Stimulated activated memory B cell treated with anti-CD40 and anti-IgM and Interleukin-4, amounts not matched to agents 10 μg/mL and 1 μg/mL and 100 μg/mL, for 72 hours (primary cell): ENCODE data around the gene PCYT2.
A peak's percentile ranks its signal among the peaks of the same experiment; 100 is the strongest.

Experiments
- ATAC-seq: fragments of 150-1000 bp; cut with Tn5 transposase; 2 replicates; pipeline ENCODE4 v1.10.0; 2021
- H3K27ac Mint-ChIP-seq: one replicate; pipeline ENCODE4 v1.8.0; 2022; ENCODE audit warnings: mild to moderate bottlenecking, mixed read lengths
- H3K27me3 Mint-ChIP-seq: one replicate; pipeline ENCODE4 v1.8.0; 2022; ENCODE audit warnings: mixed read lengths
- H3K36me3 Mint-ChIP-seq: one replicate; pipeline ENCODE4 v1.8.0; 2022; ENCODE audit warnings: mixed read lengths
- H3K4me1 Mint-ChIP-seq: one replicate; pipeline ENCODE4 v1.8.0; 2022; ENCODE audit warnings: mixed read lengths
- H3K4me3 Mint-ChIP-seq: one replicate; pipeline ENCODE4 v1.8.0; 2022; ENCODE audit warnings: mild to moderate bottlenecking, moderate library complexity, mixed read lengths
- H3K9me3 Mint-ChIP-seq: one replicate; pipeline ENCODE4 v1.8.0; 2022; ENCODE audit warnings: mixed read lengths

The PCYT2 gene

GRCh38 chr17:81933178-81933699 lies 22.0 kb upstream of the PCYT2 start:
- Mint-ChIP-seq H3K4me3 (no peak overlapping the region), H3K4me1 (peaks cover 35% of the 10 kb centered on the region), H3K27me3 (peaks cover 54% of the 10 kb centered on the region), H3K9me3 (no peaks in the 10 kb centered on the region), H3K27ac (no peak overlapping the region), H3K36me3 (peaks cover 10% of the 10 kb centered on the region)
- ATAC-seq = no peak

DNA sequence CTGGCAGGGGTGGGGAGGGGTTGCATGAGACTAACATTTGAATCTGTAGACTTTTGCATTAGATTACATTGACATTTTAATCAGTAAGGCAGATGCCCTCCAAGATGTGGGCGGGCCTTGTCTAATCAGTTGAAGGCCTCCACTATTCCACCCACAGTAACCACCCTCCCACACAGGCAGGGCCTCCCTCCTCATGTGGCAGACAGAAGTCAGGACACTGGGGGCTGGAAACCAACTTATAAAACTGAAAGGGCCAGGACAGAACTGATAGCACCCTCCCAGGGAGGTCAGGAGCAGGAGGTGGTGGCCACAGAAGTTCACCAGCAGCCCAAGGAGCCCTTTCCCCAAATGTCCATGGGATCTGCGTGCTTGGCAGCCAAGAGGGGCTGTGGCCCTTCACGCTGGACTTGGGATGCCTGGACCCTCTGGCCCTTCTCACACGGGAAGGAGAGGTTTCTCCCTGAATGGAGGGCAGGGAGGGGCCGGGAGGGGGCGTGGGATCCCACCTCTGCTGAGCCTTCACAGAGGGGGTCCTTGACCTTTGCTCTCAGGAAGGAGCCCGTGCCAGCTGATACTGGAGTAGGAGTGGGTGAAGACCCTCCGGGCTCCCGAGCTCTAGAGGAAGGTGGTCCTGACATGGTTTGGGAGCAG lies 21.3 kb upstream of the PCYT2 start:
- Mint-ChIP-seq H3K27me3 (peaks cover 47% of the 10 kb centered on the region), H3K4me1 (peaks cover 29% of the 10 kb centered on the region), H3K36me3 (peaks cover 10% of the 10 kb centered on the region), H3K4me3 (no peak overlapping the region), H3K9me3 (no peaks in the 10 kb centered on the region), H3K27ac (no peak overlapping the region)
- no peak for ATAC-seq

- H3K27me3 Mint-ChIP-seq = peaks cover 46% of the 10 kb centered on the region
These were observed 20.5 kb upstream of the PCYT2 start for GRCh38 chr17:81931557-81932332.

GRCh38 chr17:81931189-81931556 lies 20.0 kb upstream of the PCYT2 start:
- no peaks in the 10 kb centered on the region for H3K9me3 Mint-ChIP-seq
- H3K4me3 Mint-ChIP-seq = no peak overlapping the region
- peaks cover 10% of the 10 kb centered on the region for H3K36me3 Mint-ChIP-seq
- no peak for ATAC-seq
- H3K27me3 Mint-ChIP-seq = peaks cover 46% of the 10 kb centered on the region
- H3K4me1 Mint-ChIP-seq = peaks cover 27% of the 10 kb centered on the region
- H3K27ac Mint-ChIP-seq = no peak overlapping the region

More at GRCh38 chr17:81931557-81932332, 20.5 kb upstream of the PCYT2 start:
- H3K36me3 Mint-ChIP-seq = peaks cover 10% of the 10 kb centered on the region
- H3K27ac Mint-ChIP-seq = no peak overlapping the region
- no peaks in the 10 kb centered on the region for H3K9me3 Mint-ChIP-seq
- H3K4me1 Mint-ChIP-seq = peaks cover 27% of the 10 kb centered on the region
- no peak for ATAC-seq
- no peak overlapping the region for H3K4me3 Mint-ChIP-seq

- Mint-ChIP-seq H3K27ac (no peak overlapping the region), H3K27me3 (peaks cover 46% of the 10 kb centered on the region), H3K4me3 (no peak overlapping the region), H3K4me1 (peaks cover 27% of the 10 kb centered on the region), H3K36me3 (peaks cover 10% of the 10 kb centered on the region), H3K9me3 (no peaks in the 10 kb centered on the region)
- ATAC-seq = no peak
These were observed 19.2 kb upstream of the PCYT2 start for GRCh38 chr17:81930142-81931125.

DNA sequence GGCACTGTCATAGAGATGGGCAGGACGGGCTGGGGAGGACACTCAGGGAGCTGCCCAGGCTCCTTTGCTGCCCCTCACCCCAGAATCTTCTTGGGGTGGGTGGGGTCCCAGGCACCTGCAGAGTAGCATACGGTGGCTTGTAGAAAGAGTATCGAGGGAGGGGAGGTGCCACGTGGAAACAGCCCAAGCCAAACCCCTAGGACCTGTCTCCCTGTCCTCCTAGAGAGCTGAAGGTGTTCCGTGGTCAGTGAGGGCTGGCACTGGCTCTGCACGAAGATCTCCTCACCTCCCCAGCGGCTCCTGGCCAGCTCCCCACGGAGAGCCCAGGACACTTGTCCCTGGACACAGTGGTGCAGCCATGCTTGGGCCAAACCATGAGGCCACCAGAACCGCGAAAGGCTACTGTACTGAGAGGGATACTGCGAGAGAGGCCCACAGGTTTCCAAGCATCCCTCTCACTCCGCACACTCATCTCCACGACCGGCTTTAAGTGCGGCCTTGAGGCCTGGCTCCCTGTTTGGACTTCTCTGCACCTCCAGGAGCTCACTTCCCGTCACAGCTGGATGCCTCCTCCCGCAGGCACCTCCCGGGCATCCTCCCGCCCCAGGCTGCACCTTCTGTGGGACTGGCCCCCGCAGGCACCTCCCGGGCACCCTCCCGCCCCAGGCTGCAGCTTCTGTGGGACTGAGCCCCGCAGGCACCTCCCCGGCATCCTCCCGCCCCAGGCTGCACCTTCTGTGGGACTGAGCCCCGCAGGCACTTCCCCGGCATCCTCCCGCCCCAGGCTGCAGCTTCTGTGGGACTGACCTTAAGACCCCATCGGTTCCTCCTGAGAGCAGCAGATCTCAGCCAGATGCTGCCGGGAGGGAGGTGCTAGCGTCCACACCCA lies 18.3 kb upstream of the PCYT2 start:
- no peaks in the 10 kb centered on the region for H3K9me3 Mint-ChIP-seq

GRCh38 chr17:81928544-81929252 lies 17.5 kb upstream of the PCYT2 start:
- Mint-ChIP-seq H3K9me3 (no peaks in the 10 kb centered on the region), H3K36me3 (peaks cover 2% of the 10 kb centered on the region), H3K27ac (no peak overlapping the region), H3K4me3 (peak overlapping the region; percentile 38), H3K27me3 (peaks cover 46% of the 10 kb centered on the region), H3K4me1 (peaks cover 36% of the 10 kb centered on the region)
- no peak for ATAC-seq

More for the DNA sequence above, 18.3 kb upstream of the PCYT2 start:
- H3K27me3 Mint-ChIP-seq = peaks cover 46% of the 10 kb centered on the region
- H3K4me3 Mint-ChIP-seq = peak overlapping the region; percentile 38
- H3K27ac Mint-ChIP-seq = no peak overlapping the region
- H3K4me1 Mint-ChIP-seq = peaks cover 29% of the 10 kb centered on the region
- peaks cover 6% of the 10 kb centered on the region for H3K36me3 Mint-ChIP-seq
- no peak for ATAC-seq

DNA sequence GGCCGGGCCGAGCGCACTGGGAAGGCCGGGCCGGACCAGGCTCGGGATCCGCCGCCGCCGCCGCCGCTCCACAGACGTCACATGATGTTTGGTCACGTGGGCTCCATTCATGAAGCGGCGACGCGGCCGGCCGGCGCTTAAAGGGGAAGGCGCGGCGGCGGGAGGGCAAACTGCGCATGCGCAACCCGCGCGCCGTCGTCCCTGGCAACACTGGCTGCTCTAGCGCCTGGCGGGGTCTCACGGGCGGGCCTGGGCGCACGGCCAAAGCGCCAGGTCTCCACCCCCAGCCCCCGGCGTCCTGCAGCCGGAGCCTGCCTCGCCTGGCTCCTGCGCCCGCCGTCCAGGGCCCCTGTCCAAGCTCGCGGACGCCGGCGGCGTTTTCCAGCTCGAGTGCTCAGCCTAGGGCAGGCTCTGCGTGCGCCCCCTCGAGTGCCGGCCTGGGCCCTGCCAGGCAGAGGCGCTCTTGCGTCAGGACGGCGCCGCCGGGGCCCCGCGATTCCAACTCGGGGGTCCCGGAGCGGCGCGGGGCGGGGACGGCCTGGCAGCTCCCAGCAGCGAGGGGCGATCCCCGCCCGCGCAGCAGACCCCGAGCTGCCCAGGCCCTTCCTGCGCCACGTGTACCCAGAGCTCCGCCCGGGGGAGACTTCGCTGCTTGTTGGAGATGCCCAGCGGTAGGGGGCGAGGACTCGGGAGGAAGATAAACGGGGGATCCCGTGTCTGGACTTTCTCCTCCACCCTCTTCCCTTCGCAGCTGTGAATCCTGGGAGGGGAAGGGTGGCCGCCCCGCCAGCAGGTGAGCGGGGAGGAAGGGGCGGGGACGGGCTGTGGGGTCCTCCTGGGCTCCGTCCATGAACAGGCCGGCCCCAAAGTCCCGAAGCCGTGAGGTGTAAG lies 16.7 kb upstream of the PCYT2 start, which contains the start of gene MAFG:
TSS of gene MAFG (minus strand) at position 83 of the 891 bp plus-strand sequence. CDS start 4,550 bp downstream, outside the sequence.
- H3K36me3 Mint-ChIP-seq = peaks cover 3% of the 10 kb centered on the region
- peaks cover 43% of the 10 kb centered on the region for H3K27me3 Mint-ChIP-seq
- H3K9me3 Mint-ChIP-seq = no peaks in the 10 kb centered on the region
- peak within 1 kb of the TSS; percentile 87 for H3K27ac Mint-ChIP-seq
- peak within 1 kb of the TSS; percentile 92 for H3K4me3 Mint-ChIP-seq
- peak; percentile 79 for ATAC-seq
- H3K4me1 Mint-ChIP-seq = peaks cover 43% of the 10 kb centered on the region

DNA sequence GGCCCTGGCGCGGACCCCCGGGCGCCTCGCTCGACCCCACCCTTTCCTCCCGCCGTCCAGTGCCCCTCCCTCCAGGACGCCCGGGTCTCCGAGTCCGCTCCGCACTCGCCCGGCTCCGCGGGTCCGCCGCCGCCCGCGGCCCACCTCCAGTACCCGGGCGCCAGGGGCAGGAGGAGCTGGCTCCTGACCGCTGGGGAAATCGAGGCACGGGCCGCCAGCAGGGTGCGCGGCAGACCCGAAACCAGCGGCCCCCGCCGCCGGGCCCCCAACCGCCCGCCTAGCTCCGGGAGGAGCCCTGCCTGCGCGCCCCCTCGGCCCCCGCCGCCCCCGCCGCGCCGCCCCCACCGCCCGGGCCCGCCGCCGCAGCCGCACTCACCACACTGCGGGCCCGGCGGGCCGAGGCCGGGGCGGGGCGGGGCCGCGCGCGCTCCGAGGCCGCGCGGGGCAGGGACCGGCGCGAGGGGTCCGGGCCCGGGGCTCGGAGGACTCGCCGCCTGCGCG lies 16.0 kb upstream of the PCYT2 start:
- peak overlapping the region; percentile 64 for H3K4me3 Mint-ChIP-seq
- peak overlapping the region; percentile 87 for H3K27ac Mint-ChIP-seq
- ATAC-seq = peak; percentile 46
- H3K9me3 Mint-ChIP-seq = no peaks in the 10 kb centered on the region
- peaks cover 9% of the 10 kb centered on the region for H3K36me3 Mint-ChIP-seq
- H3K27me3 Mint-ChIP-seq = peaks cover 36% of the 10 kb centered on the region
- peaks cover 45% of the 10 kb centered on the region for H3K4me1 Mint-ChIP-seq

GRCh38 chr17:81926451-81927151 lies 15.4 kb upstream of the PCYT2 start:
- ATAC-seq = peak; percentile 65
- Mint-ChIP-seq H3K9me3 (no peaks in the 10 kb centered on the region), H3K36me3 (peaks cover 15% of the 10 kb centered on the region), H3K4me1 (peaks cover 39% of the 10 kb centered on the region), H3K27ac (peak overlapping the region; percentile 87), H3K27me3 (peaks cover 30% of the 10 kb centered on the region), H3K4me3 (peak overlapping the region; percentile 92)

DNA sequence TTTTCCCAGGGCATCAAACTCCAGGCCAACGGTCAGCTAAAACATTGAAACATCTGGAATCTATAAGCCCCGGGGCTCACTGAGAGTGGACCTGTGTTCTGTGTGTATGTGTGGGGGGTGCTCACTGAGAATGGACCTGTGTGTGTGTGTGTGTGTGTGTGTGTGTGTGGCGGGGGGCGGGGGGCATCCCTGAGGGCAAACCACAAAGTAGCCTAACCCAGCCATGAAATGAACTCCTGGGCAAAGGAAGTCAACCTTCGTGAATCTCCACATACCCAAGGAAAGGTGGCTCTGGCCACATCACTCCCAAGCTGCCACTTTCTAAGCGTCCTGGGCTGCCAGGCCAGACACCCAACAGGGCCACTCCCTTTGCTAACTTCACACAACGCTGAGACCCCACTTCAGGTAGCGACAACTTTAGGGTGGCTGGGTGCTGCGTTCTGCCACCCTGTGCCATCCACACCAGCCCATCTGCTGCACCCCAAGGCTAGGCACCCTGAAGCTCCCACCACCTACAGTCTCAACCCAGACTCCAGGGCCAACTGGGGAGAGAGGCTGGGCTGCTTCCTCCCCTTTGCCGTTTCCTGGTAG lies 14.8 kb upstream of the PCYT2 start:
- H3K4me3 Mint-ChIP-seq = peak overlapping the region; percentile 92
- H3K36me3 Mint-ChIP-seq = peaks cover 15% of the 10 kb centered on the region
- peaks cover 24% of the 10 kb centered on the region for H3K27me3 Mint-ChIP-seq

More for the DNA sequence above, 14.8 kb upstream of the PCYT2 start:
- ATAC-seq = no peak
- peak overlapping the region; percentile 87 for H3K27ac Mint-ChIP-seq
- peaks cover 36% of the 10 kb centered on the region for H3K4me1 Mint-ChIP-seq
- H3K9me3 Mint-ChIP-seq = no peaks in the 10 kb centered on the region
